GM20431 (cell line): Measurements from ENCODE around the gene ASXL1.

Source experiments
- in situ Hi-C: fragments of 300-500 bp; cut with MseI, MboI; formaldehyde crosslinking; loops from one replicate; pipeline ENCODE4 v1.15.0; 2020; ENCODE audit warnings: low sequenced_read_pairs; ENCODE audit not compliant: unreplicated experiment

The ASXL1 gene

GRCh38 chr20:32487381-32487780 is 129.2 kb downstream of the ASXL1 start:
- in situ Hi-C loops = no loop called here

DNA sequence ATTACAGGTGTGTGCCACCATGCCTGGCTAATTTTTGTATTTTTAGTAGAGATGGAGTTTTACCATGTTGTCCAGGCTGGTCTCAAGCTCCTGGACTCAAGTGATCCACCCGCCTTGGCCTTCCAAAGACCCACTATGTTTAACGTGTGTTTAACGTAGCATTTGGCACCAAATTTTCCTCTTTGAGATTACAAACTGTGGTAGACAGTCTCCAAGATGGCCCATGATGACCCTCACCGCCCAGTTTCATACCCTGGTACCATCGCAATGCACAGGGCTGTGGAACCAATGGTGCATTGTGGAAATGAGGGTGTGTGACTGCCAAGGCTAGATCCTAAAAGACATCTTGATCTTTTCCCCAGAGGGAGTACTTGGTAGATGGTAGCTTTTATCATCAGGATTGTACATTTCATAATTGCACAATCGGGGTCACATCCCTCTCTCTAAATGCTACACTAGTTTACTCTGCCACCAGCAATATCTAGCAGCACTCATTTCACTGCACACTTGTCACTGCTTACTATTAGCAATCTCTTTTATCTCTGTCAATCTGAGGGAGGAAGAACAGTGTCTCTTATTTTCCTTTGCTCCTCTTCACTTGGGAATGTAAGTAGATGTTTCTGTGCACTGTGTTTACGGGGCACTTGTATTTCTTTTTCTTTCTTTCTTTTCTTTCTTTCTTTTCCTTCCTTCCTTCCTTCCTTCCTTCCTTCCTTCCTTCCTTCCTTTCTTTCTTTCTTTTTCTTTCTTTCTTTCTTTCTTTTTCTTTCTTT is 130.1 kb downstream of the ASXL1 start:
- in situ Hi-C loops = no loop called here
